ENCODE measurements around the gene WDR43.

WDR43 gene

GRCh38 chr2:28901841-28902240 lies 7.4 kb downstream of the WDR43 start:
- TF ChIP-seq ZNF274 (IDR thresholded peaks at IDR 0.05; ENCODE audit: low read depth, low read length) = no peak
- no peak overlapping the region for H3K4me3 ChIP-seq (ENCODE audit: low read length)

GRCh38 chr2:28902584-28902983 lies 8.1 kb downstream of the WDR43 start:
- no peak overlapping the region for H3K4me3 ChIP-seq (ENCODE audit: low read length)
- TF ChIP-seq ZNF274 (IDR thresholded peaks at IDR 0.05; ENCODE audit: low read depth, low read length) = no peak

- no peak overlapping the region for H3K4me3 ChIP-seq (ENCODE audit: low read length)
- TF ChIP-seq ZNF274 (IDR thresholded peaks at IDR 0.05; ENCODE audit: low read depth, low read length) = no peak
These were observed 9.8 kb downstream of the WDR43 start for GRCh38 chr2:28904295-28904694.

- H3K4me3 ChIP-seq (ENCODE audit: low read length) = no peak overlapping the region
- TF ChIP-seq ZNF274 (IDR thresholded peaks at IDR 0.05; ENCODE audit: low read depth, low read length) = no peak
These were observed 10.5 kb downstream of the WDR43 start for GRCh38 chr2:28904802-28905457.

- no peak overlapping the region for H3K4me3 ChIP-seq (ENCODE audit: low read length)
- TF ChIP-seq ZNF274 (IDR thresholded peaks at IDR 0.05; ENCODE audit: low read depth, low read length) = no peak
These were observed 11.1 kb downstream of the WDR43 start for GRCh38 chr2:28905533-28905932.

- TF ChIP-seq ZNF274 (IDR thresholded peaks at IDR 0.05; ENCODE audit: low read depth, low read length) = no peak
- H3K4me3 ChIP-seq (ENCODE audit: low read length) = no peak overlapping the region
These were observed 11.9 kb downstream of the WDR43 start for GRCh38 chr2:28906376-28906775.

GRCh38 chr2:28906821-28907220 lies 12.4 kb downstream of the WDR43 start:
- no peak overlapping the region for H3K4me3 ChIP-seq (ENCODE audit: low read length)
- no peak for TF ChIP-seq ZNF274 (IDR thresholded peaks at IDR 0.05; ENCODE audit: low read depth, low read length)

- TF ChIP-seq ZNF274 (IDR thresholded peaks at IDR 0.05; ENCODE audit: low read depth, low read length) = no peak
- H3K4me3 ChIP-seq (ENCODE audit: low read length) = no peak overlapping the region
These were observed 13.7 kb downstream of the WDR43 start for GRCh38 chr2:28908172-28908571.

- no peak overlapping the region for H3K4me3 ChIP-seq (ENCODE audit: low read length)
- no peak for TF ChIP-seq ZNF274 (IDR thresholded peaks at IDR 0.05; ENCODE audit: low read depth, low read length)
These were observed 15.3 kb downstream of the WDR43 start for GRCh38 chr2:28909655-28910353.

- no peak for TF ChIP-seq ZNF274 (IDR thresholded peaks at IDR 0.05; ENCODE audit: low read depth, low read length)
- no peak overlapping the region for H3K4me3 ChIP-seq (ENCODE audit: low read length)
These were observed 21.5 kb downstream of the WDR43 start for GRCh38 chr2:28915939-28916338.

- no peak for TF ChIP-seq ZNF274 (IDR thresholded peaks at IDR 0.05; ENCODE audit: low read depth, low read length)
- no peak overlapping the region for H3K4me3 ChIP-seq (ENCODE audit: low read length)
These were observed 32.4 kb downstream of the WDR43 start for GRCh38 chr2:28926847-28927246.

- no peak for TF ChIP-seq ZNF274 (IDR thresholded peaks at IDR 0.05; ENCODE audit: low read depth, low read length)
- H3K4me3 ChIP-seq (ENCODE audit: low read length) = no peak overlapping the region
These were observed 33.0 kb downstream of the WDR43 start for GRCh38 chr2:28927469-28927868.

- no peak overlapping the region for H3K4me3 ChIP-seq (ENCODE audit: low read length)
- TF ChIP-seq ZNF274 (IDR thresholded peaks at IDR 0.05; ENCODE audit: low read depth, low read length) = no peak
These were observed 33.4 kb downstream of the WDR43 start for GRCh38 chr2:28927878-28928277.

- H3K4me3 ChIP-seq (ENCODE audit: low read length) = no peak overlapping the region
- TF ChIP-seq ZNF274 (IDR thresholded peaks at IDR 0.05; ENCODE audit: low read depth, low read length) = no peak
These were observed 35.1 kb downstream of the WDR43 start for GRCh38 chr2:28929581-28929980.

- no peak overlapping the region for H3K4me3 ChIP-seq (ENCODE audit: low read length)
- no peak for TF ChIP-seq ZNF274 (IDR thresholded peaks at IDR 0.05; ENCODE audit: low read depth, low read length)
These were observed 35.7 kb downstream of the WDR43 start for GRCh38 chr2:28930205-28930604.
